ENCODE measurements around the gene FGF1. TPM values are rescaled to one million over a fixed set of nuclear protein-coding genes. Genes with fewer than 3 reads are reported as not detected.

FGF1 gene
- total RNA-seq, 2 donors from 2014 or later: 0.77 TPM; not detected in 1

DNA sequence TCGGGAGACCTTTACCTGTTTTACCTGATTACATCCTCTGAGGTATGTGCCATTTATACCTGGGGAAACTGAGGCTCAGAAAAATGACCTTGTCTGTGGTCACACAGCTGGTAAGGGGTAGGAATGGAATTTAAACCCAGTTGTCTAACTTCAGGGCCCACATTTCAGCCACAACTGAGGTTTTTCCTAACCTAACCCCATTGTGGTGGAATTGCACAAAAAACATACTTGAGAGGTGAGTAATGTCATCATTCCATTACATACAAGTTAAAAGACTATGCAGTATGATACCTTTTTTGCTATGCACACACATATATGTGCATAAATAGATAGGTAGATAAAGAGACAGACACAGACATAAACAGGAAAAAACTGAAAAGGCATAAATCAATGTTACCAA, 14.1 kb downstream of the FGF1 start:
- Mint-ChIP-seq H3K27me3 (ENCODE audit: insufficient read depth) (no peaks in the 10 kb centered on the region), H3K9me3 (no peaks in the 10 kb centered on the region), H3K27ac (no peak overlapping the region), H3K4me1 (peaks cover 14% of the 10 kb centered on the region), H3K36me3 (ENCODE audit: low read depth) (no peaks in the 10 kb centered on the region), H3K4me3 (no peak overlapping the region)
- DNase-seq: no peak
- 87 to 91% methylated on average over 1 of the region's 1 CpG for WGBS, 2 experiments (ENCODE audit: insufficient coverage in 1 of 2, insufficient read length in 1 of 2)
- Histone ChIP-seq H3K9ac (ENCODE audit: extremely low read depth, low read length, poor library complexity, severe bottlenecking) (no peak overlapping the region), H3K27ac (ENCODE audit: low read depth, low read length) (no peak overlapping the region), H3K4me3 (ENCODE audit: low read length) (no peak overlapping the region), H3K9me3 (ENCODE audit: control insufficient read depth, low read length) (no peaks in the 10 kb centered on the region), H3K36me3 (ENCODE audit: control insufficient read depth, insufficient read depth, low read length) (no peaks in the 10 kb centered on the region), H3K27me3 (ENCODE audit: control insufficient read depth, insufficient read depth, low read length, poor library complexity, severe bottlenecking) (no peaks in the 10 kb centered on the region), H3K4me1 (ENCODE audit: control insufficient read depth, insufficient read depth, low read length) (peaks cover 3% of the 10 kb centered on the region)
- TF ChIP-seq, protein P1, sequence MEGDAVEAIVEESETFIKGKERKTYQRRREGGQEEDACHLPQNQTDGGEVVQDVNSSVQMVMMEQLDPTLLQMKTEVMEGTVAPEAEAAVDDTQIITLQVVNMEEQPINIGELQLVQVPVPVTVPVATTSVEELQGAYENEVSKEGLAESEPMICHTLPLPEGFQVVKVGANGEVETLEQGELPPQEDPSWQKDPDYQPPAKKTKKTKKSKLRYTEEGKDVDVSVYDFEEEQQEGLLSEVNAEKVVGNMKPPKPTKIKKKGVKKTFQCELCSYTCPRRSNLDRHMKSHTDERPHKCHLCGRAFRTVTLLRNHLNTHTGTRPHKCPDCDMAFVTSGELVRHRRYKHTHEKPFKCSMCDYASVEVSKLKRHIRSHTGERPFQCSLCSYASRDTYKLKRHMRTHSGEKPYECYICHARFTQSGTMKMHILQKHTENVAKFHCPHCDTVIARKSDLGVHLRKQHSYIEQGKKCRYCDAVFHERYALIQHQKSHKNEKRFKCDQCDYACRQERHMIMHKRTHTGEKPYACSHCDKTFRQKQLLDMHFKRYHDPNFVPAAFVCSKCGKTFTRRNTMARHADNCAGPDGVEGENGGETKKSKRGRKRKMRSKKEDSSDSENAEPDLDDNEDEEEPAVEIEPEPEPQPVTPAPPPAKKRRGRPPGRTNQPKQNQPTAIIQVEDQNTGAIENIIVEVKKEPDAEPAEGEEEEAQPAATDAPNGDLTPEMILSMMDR (conservative IDR thresholded peaks at IDR 0.05): no peak

DNA sequence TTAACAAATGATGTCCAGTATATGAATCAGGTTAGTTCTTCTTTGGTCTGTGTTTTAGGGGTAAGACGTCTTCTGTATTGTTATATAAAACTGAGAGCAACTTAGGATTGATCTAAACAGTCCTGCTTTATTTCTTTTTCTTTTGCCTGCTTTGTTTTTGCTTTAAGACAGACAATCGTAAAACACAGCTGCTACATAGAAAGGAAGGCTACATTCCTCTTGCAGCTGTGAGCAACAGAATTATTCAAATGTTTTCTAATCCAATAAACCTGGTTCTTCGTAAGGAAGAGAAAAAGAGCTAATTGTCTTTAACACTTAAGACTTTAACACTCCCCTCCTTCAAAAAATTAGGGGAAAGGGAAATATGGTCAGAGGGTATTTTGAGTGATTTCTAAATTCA, 14.6 kb downstream of the FGF1 start:
- Mint-ChIP-seq H3K27ac (no peak overlapping the region), H3K9me3 (no peaks in the 10 kb centered on the region), H3K4me1 (peaks cover 14% of the 10 kb centered on the region), H3K27me3 (ENCODE audit: insufficient read depth) (no peaks in the 10 kb centered on the region), H3K36me3 (ENCODE audit: low read depth) (no peaks in the 10 kb centered on the region), H3K4me3 (no peak overlapping the region)
- 89% methylated on average over 2 to 3 of the region's 3 CpGs for WGBS, 2 experiments (ENCODE audit: insufficient coverage in 1 of 2, insufficient read length in 1 of 2)
- peaks cover 3% of the 10 kb centered on the region for H3K4me1 ChIP-seq (ENCODE audit: control insufficient read depth, insufficient read depth, low read length)
- no peak for DNase-seq
- no peak overlapping the region for H3K4me3 ChIP-seq (ENCODE audit: low read length)
- TF ChIP-seq, protein P1 (conservative IDR thresholded peaks at IDR 0.05): no peak
- no peak overlapping the region for H3K9ac ChIP-seq (ENCODE audit: extremely low read depth, low read length, poor library complexity, severe bottlenecking)
- no peaks in the 10 kb centered on the region for H3K36me3 ChIP-seq (ENCODE audit: control insufficient read depth, insufficient read depth, low read length)
- H3K27me3 ChIP-seq (ENCODE audit: control insufficient read depth, insufficient read depth, low read length, poor library complexity, severe bottlenecking): no peaks in the 10 kb centered on the region
- H3K9me3 ChIP-seq (ENCODE audit: control insufficient read depth, low read length): no peaks in the 10 kb centered on the region
- no peak overlapping the region for H3K27ac ChIP-seq (ENCODE audit: low read depth, low read length)

GRCh38 chr5:142670804-142671203, 15.1 kb downstream of the FGF1 start:
- Mint-ChIP-seq H3K36me3 (ENCODE audit: low read depth) (no peaks in the 10 kb centered on the region), H3K27me3 (ENCODE audit: insufficient read depth) (peaks cover under 1% of the 10 kb centered on the region), H3K9me3 (no peaks in the 10 kb centered on the region), H3K27ac (no peak overlapping the region), H3K4me3 (no peak overlapping the region), H3K4me1 (peaks cover 14% of the 10 kb centered on the region)
- Histone ChIP-seq H3K9me3 (ENCODE audit: control insufficient read depth, low read length) (no peaks in the 10 kb centered on the region), H3K36me3 (ENCODE audit: control insufficient read depth, insufficient read depth, low read length) (no peaks in the 10 kb centered on the region), H3K27me3 (ENCODE audit: control insufficient read depth, insufficient read depth, low read length, poor library complexity, severe bottlenecking) (no peaks in the 10 kb centered on the region), H3K4me1 (ENCODE audit: control insufficient read depth, insufficient read depth, low read length) (peaks cover 3% of the 10 kb centered on the region), H3K27ac (ENCODE audit: low read depth, low read length) (no peak overlapping the region), H3K9ac (ENCODE audit: extremely low read depth, low read length, poor library complexity, severe bottlenecking) (no peak overlapping the region), H3K4me3 (ENCODE audit: low read length) (no peak overlapping the region)
- no peak for DNase-seq
- TF ChIP-seq, protein P1 (conservative IDR thresholded peaks at IDR 0.05): no peak
- 85 to 100% methylated on average over 2 of the region's 2 CpGs for WGBS, 2 experiments (ENCODE audit: insufficient coverage in 1 of 2, insufficient read length in 1 of 2)
